Subcutaneous abdominal adipose tissue (tissue), 5 donors: Measurements from ENCODE around the gene KRT78.
"Not testable (repeated sequence)": the region's sequence is repeated elsewhere in the genome, so short reads cannot be mapped to it uniquely, and the experiment has no call there.

Experiments used
- H3K27ac ChIP-seq: one replicate; pipeline ENCODE4 v1.7.0; 2013; ENCODE audit warnings: low read depth, mild to moderate bottlenecking, inconsistent platforms, low read length, moderate library complexity
- H3K27me3 ChIP-seq, 5 donors: one replicate each; pipeline ENCODE4 v1.7.0; 2013; ENCODE audit warnings: low read length in 5 of 5, inconsistent platforms in 1 of 5; ENCODE audit not compliant: control insufficient read depth in 5 of 5, insufficient read depth in 4 of 5
- H3K36me3 ChIP-seq, 5 donors: one replicate each; pipeline ENCODE4 v1.7.0; 2013; ENCODE audit warnings: low read length in 5 of 5; ENCODE audit not compliant: control insufficient read depth in 5 of 5, insufficient read depth in 5 of 5
- H3K4me1 ChIP-seq, 5 donors: one replicate each; pipeline ENCODE4 v1.7.0; 2013; ENCODE audit warnings: low read length in 5 of 5, mild to moderate bottlenecking in 3 of 5, moderate library complexity in 1 of 5; ENCODE audit not compliant: control insufficient read depth in 5 of 5, insufficient read depth in 5 of 5
- H3K4me3 ChIP-seq, 5 donors: one replicate each; pipeline ENCODE4 v1.7.0; 2013; ENCODE audit warnings: low read length in 5 of 5, low read depth in 1 of 5
- H3K9ac ChIP-seq, 5 donors: one replicate each; pipeline ENCODE4 v1.7.0; 2013; ENCODE audit warnings: low read length in 5 of 5, mild to moderate bottlenecking in 4 of 5, moderate library complexity in 3 of 5
- H3K9me3 ChIP-seq, 5 donors: one replicate each; pipeline ENCODE4 v1.7.0; 2013; ENCODE audit warnings: low read length in 5 of 5; ENCODE audit not compliant: control insufficient read depth in 5 of 5
- donor health status: healthy.
- donor health status: healthy.
- donor health status: healthy.
- donor health status: healthy.
- donor health status: healthy.

Gene KRT78

DNA sequence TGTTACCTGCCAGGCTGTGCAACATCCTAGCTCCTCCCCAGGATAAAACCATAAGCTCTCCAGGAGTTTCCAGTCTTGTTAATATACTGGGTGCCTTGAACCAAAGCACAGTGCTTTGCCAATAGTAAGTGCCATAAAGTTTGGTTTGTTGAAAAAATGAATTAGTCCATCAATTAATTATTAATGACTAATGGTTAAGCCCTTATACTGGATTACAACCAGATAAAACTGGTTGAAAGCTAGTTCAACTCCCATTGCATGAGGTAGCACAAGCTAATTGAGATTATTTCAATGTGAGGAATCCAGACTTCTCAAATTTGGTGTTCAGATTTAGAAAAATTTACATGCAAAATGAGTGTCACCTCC is 51.3 kb downstream of the KRT78 start:
- H3K9me3 ChIP-seq: no peaks in the 10 kb centered on the region
- H3K4me1 ChIP-seq: no peaks in the 10 kb centered on the region
- no peak overlapping the region for H3K9ac ChIP-seq
- H3K27ac ChIP-seq: no peak overlapping the region
- no peaks in the 10 kb centered on the region for H3K36me3 ChIP-seq
- peaks cover 0 to 7% (median 0%) of the 10 kb centered on the region in 5 donors for H3K27me3 ChIP-seq
- no peak overlapping the region for H3K4me3 ChIP-seq

DNA sequence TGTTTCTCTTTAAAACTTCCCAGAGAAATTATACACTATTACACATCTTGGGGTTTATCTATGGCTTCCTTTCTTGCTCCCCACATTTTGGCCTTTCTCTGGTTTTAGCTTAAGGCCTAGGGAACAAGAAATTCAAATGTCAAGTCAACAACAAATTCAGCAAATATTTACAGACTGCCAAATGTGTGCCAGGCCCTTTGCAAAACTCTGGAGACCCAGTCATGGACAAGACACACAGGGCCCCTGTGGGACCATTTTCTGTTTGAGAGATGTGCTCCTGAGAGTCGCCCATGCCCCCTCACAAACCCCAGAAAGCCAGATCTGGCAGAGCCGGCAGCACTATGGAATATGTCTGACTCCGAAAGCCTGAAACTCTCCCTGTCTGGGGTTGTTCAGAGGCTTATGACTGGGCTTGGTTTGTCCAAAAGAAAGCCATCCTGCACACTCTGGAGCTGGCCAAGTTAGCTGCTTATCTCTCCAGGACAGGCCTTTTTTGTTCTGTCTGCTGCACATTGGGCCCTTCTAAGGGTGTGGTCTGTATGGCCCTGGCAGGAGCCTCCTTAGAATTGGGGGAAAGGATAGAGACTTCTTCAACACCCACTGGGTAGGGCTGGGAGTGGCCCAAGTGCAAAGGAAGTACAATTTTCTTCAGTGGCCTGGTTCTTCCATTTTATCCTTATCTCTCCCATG is 51.8 kb downstream of the KRT78 start:
- peaks cover 0 to 9% (median 1%) of the 10 kb centered on the region in 5 donors for H3K27me3 ChIP-seq
- no peaks in the 10 kb centered on the region for H3K36me3 ChIP-seq
- no peaks in the 10 kb centered on the region for H3K4me1 ChIP-seq
- no peak overlapping the region for H3K27ac ChIP-seq
- H3K9me3 ChIP-seq: no peaks in the 10 kb centered on the region
- no peak overlapping the region for H3K9ac ChIP-seq
- H3K4me3 ChIP-seq: no peak overlapping the region

DNA sequence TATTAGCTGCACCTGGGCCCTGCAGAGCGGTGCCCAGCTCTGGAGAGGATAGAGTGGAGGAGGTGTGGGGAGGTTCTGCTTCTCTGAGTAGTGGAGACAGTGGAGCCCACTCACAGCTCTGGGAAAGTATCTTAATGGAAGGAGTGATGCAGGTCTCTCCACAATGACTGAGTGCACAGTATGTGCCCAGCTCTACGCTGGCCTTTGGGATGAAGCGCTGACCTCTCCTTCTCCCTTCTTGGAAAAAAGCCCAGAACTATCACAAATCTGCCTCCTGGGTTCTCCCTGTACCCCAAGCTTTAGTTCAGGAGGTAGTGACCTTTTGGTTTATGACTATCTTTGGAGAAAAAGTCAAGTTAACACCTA is 52.4 kb downstream of the KRT78 start:
- Histone ChIP-seq H3K9me3 (no peaks in the 10 kb centered on the region), H3K9ac (no peak overlapping the region), H3K27me3 (peaks cover under 1 to 14% (median 5%) of the 10 kb centered on the region in 5 donors), H3K4me1 (no peaks in the 10 kb centered on the region), H3K36me3 (no peaks in the 10 kb centered on the region), H3K4me3 (no peak overlapping the region), H3K27ac (no peak overlapping the region)

DNA sequence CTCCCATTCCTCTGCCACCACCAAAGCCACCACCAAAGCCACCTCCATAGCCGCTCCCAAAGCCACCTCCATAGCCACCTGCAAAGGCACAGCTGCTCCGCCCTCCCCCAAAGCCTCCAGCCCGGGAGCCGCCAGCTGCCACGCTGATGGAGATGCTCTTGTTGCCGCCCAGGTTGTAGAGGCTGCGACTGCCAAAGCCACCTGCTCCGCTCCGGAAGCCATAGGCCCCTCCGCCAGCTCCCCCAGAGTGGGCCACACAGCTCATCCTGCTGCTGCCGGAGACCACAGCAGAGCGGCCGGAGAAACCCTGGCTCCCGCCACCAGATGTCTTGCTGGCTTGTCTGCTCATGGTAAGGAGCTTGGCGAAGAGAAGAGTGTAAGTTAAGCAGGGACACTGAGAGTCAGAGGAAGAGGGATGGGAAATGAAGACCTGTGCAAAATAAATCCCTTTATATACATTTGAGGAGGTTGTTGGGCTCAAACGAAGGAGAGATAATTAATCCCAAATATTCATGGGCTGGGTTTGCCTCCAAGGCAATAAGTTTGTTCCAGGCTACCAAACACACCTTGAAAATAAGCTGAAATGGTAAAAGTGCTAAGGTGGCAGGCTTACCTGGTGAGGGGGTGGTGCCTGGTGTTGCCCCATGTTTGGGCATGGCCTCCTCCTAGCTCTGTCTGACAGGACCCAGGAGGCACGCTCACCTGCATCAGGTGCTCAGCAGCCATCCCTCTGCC is 52.9 kb downstream of the KRT78 start, which contains the start of gene KRT3:
TSS of gene KRT3 (minus strand) at position 424 of the 735 bp plus-strand sequence. CDS start at position 349, 75 bp downstream.
- peaks cover 6 to 20% (median 10%) of the 10 kb centered on the region in 5 donors for H3K27me3 ChIP-seq
- H3K9ac ChIP-seq: no peak within 1 kb of the TSS
- no peak within 1 kb of the TSS for H3K27ac ChIP-seq
- H3K4me1 ChIP-seq: no peaks in the 10 kb centered on the region
- no peaks in the 10 kb centered on the region for H3K9me3 ChIP-seq
- H3K4me3 ChIP-seq: no peak within 1 kb of the TSS
- H3K36me3 ChIP-seq: no peaks in the 10 kb centered on the region

DNA sequence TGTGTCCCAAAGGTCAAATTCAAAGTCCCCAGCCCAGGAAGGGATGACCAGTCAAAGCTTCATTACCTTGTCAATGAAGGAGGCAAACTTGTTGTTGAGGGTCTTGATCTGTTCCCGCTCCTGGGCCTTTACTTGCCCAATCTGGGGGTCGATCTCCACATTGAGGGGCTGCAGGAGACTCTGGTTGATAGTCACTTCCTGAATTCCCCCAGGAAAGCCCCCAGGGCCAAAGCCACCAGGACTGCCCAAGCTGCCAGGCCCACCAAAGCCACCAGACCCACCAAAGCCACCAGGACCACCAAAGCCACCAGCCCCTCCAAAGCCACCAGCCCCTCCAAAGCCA is 53.5 kb downstream of the KRT78 start:
- H3K4me1 ChIP-seq, H3K36me3 ChIP-seq, H3K9ac ChIP-seq, H3K9me3 ChIP-seq, H3K4me3 ChIP-seq, H3K27ac ChIP-seq: not testable (repeated sequence)
- H3K27me3 ChIP-seq: peaks cover 12 to 24% (median 14%) of the 10 kb centered on the region in 5 donors

DNA sequence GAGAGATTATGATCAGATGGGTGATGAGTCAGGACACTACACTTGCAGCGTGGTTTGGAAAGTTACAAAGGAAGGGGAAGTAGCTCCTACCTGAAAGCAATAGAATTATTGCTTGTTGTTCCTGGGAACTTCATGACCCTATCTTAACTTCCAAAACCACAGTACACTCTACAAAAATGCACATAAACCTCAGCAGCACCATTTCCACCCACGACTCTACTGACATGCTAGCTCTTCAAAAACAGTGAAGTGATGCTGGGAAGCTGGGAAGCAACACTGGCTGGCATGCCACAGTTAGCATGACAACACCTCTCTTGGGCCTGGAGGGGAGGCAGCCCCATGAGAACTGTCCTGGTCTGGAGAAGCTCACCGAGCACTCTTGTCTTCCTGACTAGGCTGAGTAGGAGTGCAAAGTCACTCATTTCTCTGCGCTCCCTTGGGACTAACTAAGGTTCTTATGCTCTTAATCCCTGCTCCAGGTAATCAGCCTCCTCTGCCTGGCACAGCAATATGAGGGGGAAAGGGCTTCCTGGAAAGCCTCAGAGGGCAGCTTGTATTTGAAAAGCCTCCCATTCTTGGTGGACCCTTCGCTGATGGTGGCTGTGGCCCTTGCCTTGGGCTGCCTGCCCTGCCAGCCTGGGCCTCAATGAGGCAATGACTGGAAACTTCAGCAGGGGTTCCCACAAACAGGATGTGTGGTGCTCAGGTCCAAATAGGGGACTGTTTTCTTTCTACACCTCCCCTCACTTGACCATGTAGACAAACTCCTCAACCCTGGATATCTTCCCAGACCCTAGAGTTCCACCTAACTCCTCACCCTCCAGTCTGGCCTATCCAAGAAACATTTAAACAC is 54.1 kb downstream of the KRT78 start:
- no peak overlapping the region for H3K4me3 ChIP-seq
- H3K36me3 ChIP-seq: no peaks in the 10 kb centered on the region
- peaks cover 14 to 30% (median 19%) of the 10 kb centered on the region in 5 donors for H3K27me3 ChIP-seq
- no peaks in the 10 kb centered on the region for H3K9me3 ChIP-seq
- peaks cover 0 to 7% (median 0%) of the 10 kb centered on the region in 5 donors for H3K4me1 ChIP-seq
- no peak overlapping the region for H3K9ac ChIP-seq
- no peak overlapping the region for H3K27ac ChIP-seq

DNA sequence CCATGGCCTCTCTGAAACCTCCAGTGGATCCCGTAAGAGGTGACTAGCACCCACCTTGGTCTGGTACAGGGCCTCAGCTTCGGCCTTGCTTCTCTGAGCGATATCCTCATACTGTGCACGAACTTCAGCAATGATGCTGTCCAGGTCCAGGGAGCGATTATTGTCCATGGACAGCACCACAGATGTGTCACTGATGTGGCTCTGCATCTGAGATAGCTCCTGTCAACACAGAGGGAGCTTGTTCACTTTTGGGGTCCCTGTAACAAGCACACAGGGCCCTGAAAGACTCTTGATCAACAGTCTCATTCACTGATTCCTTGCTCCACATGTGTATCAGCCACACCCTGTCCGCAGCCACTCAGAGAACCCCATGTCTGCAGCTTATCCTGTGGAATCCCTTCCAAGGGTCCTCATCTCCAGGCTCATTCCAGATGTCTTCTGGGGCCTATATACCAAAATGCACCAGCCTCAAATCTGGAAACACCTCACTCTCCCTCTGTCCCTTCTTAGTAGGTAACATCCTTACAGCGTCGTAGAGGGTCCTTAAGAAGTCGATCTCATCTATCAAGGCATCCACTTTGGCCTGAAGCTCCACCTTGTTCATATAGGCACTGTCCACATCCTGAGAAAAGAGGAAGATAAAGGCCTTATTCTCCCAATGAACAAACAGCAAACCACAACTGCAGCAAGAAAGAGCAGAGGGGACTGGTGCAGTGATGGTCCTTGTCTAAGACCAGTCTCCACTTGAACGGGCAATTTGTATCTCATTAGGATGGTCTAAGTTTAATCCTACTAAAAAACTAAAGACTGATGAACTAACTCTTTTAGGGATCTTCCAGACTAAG is 56.4 kb downstream of the KRT78 start:
- peaks cover 0 to 7% (median 0%) of the 10 kb centered on the region in 5 donors for H3K4me1 ChIP-seq
- H3K36me3 ChIP-seq: no peaks in the 10 kb centered on the region
- H3K27ac ChIP-seq: no peak overlapping the region
- no peak overlapping the region for H3K9ac ChIP-seq
- no peak overlapping the region for H3K4me3 ChIP-seq
- peaks cover 14 to 39% (median 29%) of the 10 kb centered on the region in 5 donors for H3K27me3 ChIP-seq
- no peaks in the 10 kb centered on the region for H3K9me3 ChIP-seq

DNA sequence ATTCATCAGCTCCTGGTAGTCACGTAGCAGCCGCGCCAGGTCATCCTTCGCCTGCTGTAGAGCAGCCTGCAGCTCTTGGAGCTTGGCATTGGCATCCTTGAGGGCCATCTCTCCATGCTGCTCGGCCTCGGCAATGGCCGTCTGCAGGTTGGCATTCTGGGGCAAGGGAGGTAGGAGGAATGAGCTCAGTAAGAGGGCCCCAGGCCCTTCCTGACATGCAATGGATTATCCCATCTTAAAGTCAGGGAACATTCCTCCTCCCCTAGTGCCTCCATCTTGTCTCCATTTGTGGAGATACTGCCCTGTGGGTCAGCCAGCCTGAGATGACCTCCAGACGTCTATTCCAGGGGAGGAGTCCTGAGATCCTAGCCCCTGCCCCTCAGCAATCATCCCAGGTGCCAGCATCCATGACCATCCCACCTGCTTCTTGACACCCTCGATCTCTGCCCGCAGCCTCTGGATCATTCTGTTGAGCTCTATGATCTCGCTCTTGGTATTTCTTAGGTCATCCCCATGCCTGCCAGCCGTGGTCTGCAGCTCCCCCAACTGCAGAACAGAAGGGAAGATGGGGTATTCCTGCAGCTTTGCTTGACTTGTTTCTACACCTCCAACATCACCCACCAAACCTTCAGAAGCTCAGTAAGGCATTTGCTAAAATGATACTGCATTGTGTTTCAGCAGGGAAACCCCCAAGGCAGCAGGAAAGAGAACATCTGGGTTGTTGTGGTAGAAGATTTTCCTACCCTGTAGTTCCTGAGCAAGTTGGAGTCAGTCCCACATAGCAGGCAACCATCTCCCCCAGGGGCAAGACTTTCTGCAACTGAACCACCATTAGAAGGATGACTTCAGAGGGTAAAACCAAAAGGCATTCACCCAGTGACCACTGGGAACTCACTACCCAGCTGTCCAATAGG is 57.3 kb downstream of the KRT78 start:
- Histone ChIP-seq H3K27me3 (peaks cover 14 to 39% (median 29%) of the 10 kb centered on the region in 5 donors), H3K4me3 (no peak overlapping the region), H3K36me3 (no peaks in the 10 kb centered on the region), H3K9me3 (no peaks in the 10 kb centered on the region), H3K27ac (no peak overlapping the region), H3K4me1 (peaks cover 0 to 7% (median 0%) of the 10 kb centered on the region in 5 donors), H3K9ac (no peak overlapping the region)
